Glomerular visceral epithelial cell (primary cell): ENCODE results near the gene TMOD1.

Experiments
- DNase-seq: peaks from one replicate; pipeline ENCODE4 v3.0.0-alpha.2; 2016; ENCODE audit errors: extremely low spot score

Gene TMOD1

GRCh38 chr9:97635026-97635425 is 133.6 kb downstream of the TMOD1 start:
- DNase-seq = no peak

GRCh38 chr9:97636903-97637302 is 135.4 kb downstream of the TMOD1 start:
- DNase-seq = no peak

GRCh38 chr9:97638666-97639065 is 137.2 kb downstream of the TMOD1 start:
- no peak for DNase-seq

GRCh38 chr9:97640325-97640724 is 138.9 kb downstream of the TMOD1 start:
- DNase-seq = no peak

GRCh38 chr9:97645720-97646119 is 144.3 kb downstream of the TMOD1 start:
- DNase-seq = no peak

- DNase-seq = no peak
Measured at GRCh38 chr9:97647996-97648395, 146.5 kb downstream of the TMOD1 start.
